ENCODE data around the gene TMEM164. TPM values are rescaled to one million over a fixed set of nuclear protein-coding genes. Genes with fewer than 3 reads are reported as not detected.
A peak's percentile ranks its signal among the peaks of the same experiment; 100 is the strongest.

The TMEM164 gene
- total and polyA plus RNA-seq, 11 donors: 14.4 to 117 (median 50.3) TPM

GRCh38 chrX:110116066-110116980 lies 113.4 kb downstream of the TMEM164 start:
- WGBS, 4 donors: 74 to 95% (median 85%) methylated on average over 4 of the region's 4 CpGs
- Histone ChIP-seq H3K4me1 (peaks cover 0 to 3% (median 0%) of the 10 kb centered on the region in 12 donors), H3K27me3 (peaks cover 0 to 3% (median 0%) of the 10 kb centered on the region in 9 donors), H3K4me3 (no peak overlapping the region), H3K36me3 (no peaks in the 10 kb centered on the region), H3K27ac (no peak overlapping the region), H3K9me3 (no peaks in the 10 kb centered on the region)
- intact Hi-C loops (cut with DNase I): no loop called here
- no peak for TF ChIP-seq CTCF (IDR thresholded peaks at IDR 0.05)
- ATAC-seq (no peak), DNase-seq (no peak)

- ATAC-seq: no peak
- H3K4me3 ChIP-seq: no peak overlapping the region
- 84 to 98% (median 90%) methylated on average over 4 of the region's 4 CpGs for WGBS, 4 donors
Observed at GRCh38 chrX:110118530-110118929, 115.6 kb downstream of the TMEM164 start.

GRCh38 chrX:110119480-110119879 lies 116.6 kb downstream of the TMEM164 start:
- Histone ChIP-seq H3K4me3 (no peak overlapping the region), H3K4me1 (no peaks in the 10 kb centered on the region), H3K27me3 (no peaks in the 10 kb centered on the region), H3K9me3 (no peaks in the 10 kb centered on the region), H3K36me3 (no peaks in the 10 kb centered on the region), H3K27ac (no peak overlapping the region)
- ATAC-seq (no peak), DNase-seq (no peak)
- no peak for TF ChIP-seq POLR2A (IDR thresholded peaks at IDR 0.05)
- no peak for TF ChIP-seq CTCF (IDR thresholded peaks at IDR 0.05)
- intact Hi-C loops (cut with DNase I): no loop called here
- 51 to 71% (median 67%) methylated on average over 2 of the region's 2 CpGs for WGBS, 4 donors

More at GRCh38 chrX:110118530-110118929, 115.6 kb downstream of the TMEM164 start:
- no peak overlapping the region for H3K27ac ChIP-seq
- H3K9me3 ChIP-seq: no peaks in the 10 kb centered on the region
- no peaks in the 10 kb centered on the region for H3K4me1 ChIP-seq
- no peak for TF ChIP-seq POLR2A (IDR thresholded peaks at IDR 0.05)
- TF ChIP-seq CTCF (IDR thresholded peaks at IDR 0.05): no peak
- H3K27me3 ChIP-seq: peaks cover 0 to 1% (median 0%) of the 10 kb centered on the region in 9 donors
- no peak for DNase-seq
- intact Hi-C loops (cut with DNase I): no loop called here
- H3K36me3 ChIP-seq: no peaks in the 10 kb centered on the region

GRCh38 chrX:110120025-110120424 lies 117.1 kb downstream of the TMEM164 start:
- TF ChIP-seq POLR2A (IDR thresholded peaks at IDR 0.05) (no peak), CTCF (IDR thresholded peaks at IDR 0.05) (no peak)
- Histone ChIP-seq H3K4me1 (peaks cover 0 to under 1% (median 0%) of the 10 kb centered on the region in 12 donors), H3K27me3 (no peaks in the 10 kb centered on the region), H3K9me3 (no peaks in the 10 kb centered on the region), H3K36me3 (no peaks in the 10 kb centered on the region), H3K4me3 (no peak overlapping the region), H3K27ac (no peak overlapping the region)
- ATAC-seq (peak in 2 of 4 donors; percentile 29 to 44), DNase-seq (no peak)
- intact Hi-C loops (cut with DNase I): loop anchor here in 1 of 10 donors (10.0 kb wide), 1 partner anchor 45 kb away; no protein-coding TSS in a partner anchor
- WGBS, 4 donors: 46 to 69% (median 62%) methylated on average over 2 of the region's 2 CpGs

All from heart left ventricle (tissue), 16 donors.